Effector memory CD4-positive, alpha-beta T cell (primary cell): Measurements from ENCODE around the gene ZBTB16.

Experiments
- DNase-seq, 3 donors: peaks; one replicate each; pipeline ENCODE4 v3.0.0-alpha.2; 2020
- H3K27ac ChIP-seq: 2 replicates; pipeline ENCODE4 v1.7.0; 2013; ENCODE audit warnings: mild to moderate bottlenecking, low read length, moderate library complexity; ENCODE audit not compliant: insufficient read depth, poor library complexity, severe bottlenecking
- H3K27me3 ChIP-seq: replicated peaks from 2 replicates; pipeline ENCODE4 v1.7.0; 2013; ENCODE audit warnings: mild to moderate bottlenecking, low read length; ENCODE audit not compliant: insufficient read depth, control insufficient read depth, poor library complexity, severe bottlenecking
- H3K36me3 ChIP-seq: 2 replicates; pipeline ENCODE4 v1.7.0; 2013; ENCODE audit warnings: mild to moderate bottlenecking, low read length, moderate library complexity; ENCODE audit not compliant: control insufficient read depth, insufficient read depth
- H3K4me1 ChIP-seq: 2 replicates; pipeline ENCODE4 v1.7.0; 2013; ENCODE audit warnings: low read length, mild to moderate bottlenecking; ENCODE audit not compliant: control insufficient read depth, insufficient read depth, poor library complexity, severe bottlenecking
- H3K4me3 ChIP-seq: 2 replicates; pipeline ENCODE4 v1.7.0; 2013; ENCODE audit warnings: low read length, low read depth, mild to moderate bottlenecking; ENCODE audit not compliant: insufficient read depth, poor library complexity, severe bottlenecking
- H3K9me3 ChIP-seq: 2 replicates; pipeline ENCODE4 v1.7.0; 2013; ENCODE audit warnings: mild to moderate bottlenecking, low read length, moderate library complexity; ENCODE audit not compliant: control insufficient read depth

Gene ZBTB16

DNA sequence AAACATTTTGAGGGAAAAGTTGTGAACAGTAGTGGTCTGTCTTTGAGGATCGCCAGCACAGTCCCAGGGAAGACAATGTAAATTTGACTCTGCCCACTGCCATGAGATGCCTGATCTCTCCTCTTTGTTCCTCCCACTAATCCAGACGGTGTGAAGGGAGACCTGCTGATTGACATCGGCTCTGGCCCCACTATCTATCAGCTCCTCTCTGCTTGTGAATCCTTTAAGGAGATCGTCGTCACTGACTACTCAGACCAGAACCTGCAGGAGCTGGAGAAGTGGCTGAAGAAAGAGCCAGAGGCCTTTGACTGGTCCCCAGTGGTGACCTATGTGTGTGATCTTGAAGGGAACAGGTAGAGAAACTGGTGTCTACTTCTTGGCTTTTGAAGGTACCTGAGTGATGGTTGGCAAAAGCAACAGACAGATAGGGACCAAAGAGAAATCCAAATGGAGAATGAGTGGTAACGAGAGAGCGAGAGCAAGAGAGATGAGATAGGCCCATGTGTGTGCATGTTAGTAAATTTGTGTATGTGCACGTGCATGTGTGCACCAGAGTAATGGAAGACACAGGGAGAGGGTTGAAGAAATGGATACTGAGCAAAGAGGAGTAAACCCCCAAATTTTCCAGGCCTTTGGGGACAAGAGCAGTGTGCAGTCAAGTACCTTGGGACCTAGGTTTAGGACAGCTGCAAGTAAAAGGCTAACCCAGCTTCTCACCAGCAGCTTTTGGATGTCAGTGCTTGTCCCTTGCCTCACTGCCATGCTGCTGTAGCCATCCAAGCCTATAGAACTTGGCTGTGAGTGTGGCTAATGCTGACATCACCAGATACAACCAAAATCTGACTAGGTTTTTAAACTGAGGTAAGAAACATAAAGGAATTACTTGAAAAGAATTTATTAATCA lies 238.5 kb downstream of the ZBTB16 start:
- Histone ChIP-seq H3K4me1 (no peaks in the 10 kb centered on the region), H3K36me3 (no peaks in the 10 kb centered on the region), H3K9me3 (no peaks in the 10 kb centered on the region), H3K27me3 (no peaks in the 10 kb centered on the region), H3K27ac (no peak overlapping the region), H3K4me3 (no peak overlapping the region)
- no peak for DNase-seq

DNA sequence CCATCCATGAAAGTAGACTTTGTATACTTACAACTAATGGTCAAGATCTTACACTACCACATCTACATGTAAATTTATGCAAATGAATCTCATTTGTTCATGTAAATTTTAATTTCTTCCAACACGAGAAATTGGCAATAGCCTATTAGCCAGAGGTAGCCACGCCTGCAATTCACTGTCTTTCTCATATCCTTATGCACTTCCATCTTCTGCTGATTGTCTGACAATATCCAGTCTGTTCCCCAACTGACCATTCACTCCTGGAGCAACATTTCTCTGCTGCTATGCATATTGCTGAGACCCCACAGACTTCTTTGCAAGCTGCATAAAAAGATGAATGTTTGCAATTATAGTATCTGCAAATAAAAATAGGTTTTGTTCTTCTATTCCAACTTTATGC lies 239.2 kb downstream of the ZBTB16 start:
- Histone ChIP-seq H3K27me3 (no peaks in the 10 kb centered on the region), H3K9me3 (no peaks in the 10 kb centered on the region), H3K36me3 (no peaks in the 10 kb centered on the region), H3K4me1 (no peaks in the 10 kb centered on the region), H3K4me3 (no peak overlapping the region), H3K27ac (no peak overlapping the region)
- no peak for DNase-seq
